HEK293 (cell line): ENCODE data around the gene OR1D5.

Experiments used
- CTCF ChIA-PET: fragments of 350-600 bp; formaldehyde crosslinking; extraction: SDS; loops from one replicate; lab custom pipeline; 2021; ENCODE audit warnings: antibody characterized with exemption; lab: Yijun Ruan, JAX
- POLR2A ChIA-PET: fragments of 300-600 bp; formaldehyde crosslinking; extraction: SDS; loops from one replicate; lab custom pipeline; 2020; ENCODE audit warnings: antibody characterized with exemption, inconsistent platforms; lab: Yijun Ruan, JAX
- H3K27ac ChIP-seq: fragments of 200-500 bp; sonication (Bioruptor generic); 2 replicates; pipeline ENCODE4 v1.5.1; 2014; ENCODE audit warnings: low read depth, low read length, control low read depth, inconsistent platforms; ENCODE audit errors: extremely low read depth
- H3K36me3 ChIP-seq, 2 experiments: fragments of 200-500 bp in 1 of 2; sonication (Bioruptor generic) in 1 of 2; 1 replicate in 1 of 2; 2 replicates in 1 of 2; pipeline ENCODE4 v1.5.1; 2014 to 2017; ENCODE audit warnings: inconsistent platforms in 2 of 2, low read length in 2 of 2; ENCODE audit not compliant: control insufficient read depth in 2 of 2, insufficient read depth in 1 of 2
- H3K4me1 ChIP-seq: fragments of 200-500 bp; sonication (Bioruptor generic); 2 replicates; pipeline ENCODE4 v1.5.1; 2014; ENCODE audit warnings: mild to moderate bottlenecking, low read length, inconsistent platforms; ENCODE audit not compliant: control insufficient read depth, insufficient read depth
- H3K4me3 ChIP-seq: 2 replicates; pipeline ENCODE4 v1.5.1; 2011; ENCODE audit warnings: low read depth, mild to moderate bottlenecking, control low read depth, low read length, moderate library complexity
- H3K9me3 ChIP-seq: fragments of 200-500 bp; sonication (Bioruptor generic); 2 replicates; pipeline ENCODE4 v1.5.1; 2014; ENCODE audit warnings: low read depth, low read length, inconsistent platforms; ENCODE audit not compliant: control insufficient read depth, insufficient read depth
- HOXD13 ChIP-seq: sonication (generic); formaldehyde crosslinking; IDR thresholded peaks from 2 replicates; pipeline ENCODE4 v1.8.0; 2022; ENCODE audit warnings: missing genetic modification reagents, borderline replicate concordance
- ZFP69B ChIP-seq: fragments of 450-650 bp; formaldehyde crosslinking; IDR thresholded peaks from 2 replicates; pipeline ENCODE4 v1.5.1; 2016; ENCODE audit warnings: missing biosample characterization, missing genetic modification characterization
- ZNF138 ChIP-seq: fragments of 450-650 bp; formaldehyde crosslinking; IDR thresholded peaks from 2 replicates; pipeline ENCODE4 v1.5.1; 2016; ENCODE audit warnings: missing biosample characterization, missing genetic modification characterization, borderline replicate concordance
- ZNF140 ChIP-seq: fragments of 450-650 bp; formaldehyde crosslinking; IDR thresholded peaks from 2 replicates; pipeline ENCODE4 v1.5.1; 2016; ENCODE audit warnings: missing biosample characterization, missing genetic modification characterization
- ZNF174 ChIP-seq: fragments of 450-650 bp; formaldehyde crosslinking; IDR thresholded peaks from 2 replicates; pipeline ENCODE4 v1.5.0; 2017; ENCODE audit warnings: missing biosample characterization, mild to moderate bottlenecking, missing genetic modification characterization
- ZNF302 ChIP-seq: fragments of 450-650 bp; formaldehyde crosslinking; IDR thresholded peaks from 2 replicates; pipeline ENCODE4 v1.5.1; 2016; ENCODE audit warnings: missing biosample characterization, missing genetic modification characterization, low read depth
- ZNF501 ChIP-seq: fragments of 450-650 bp; formaldehyde crosslinking; IDR thresholded peaks from 2 replicates; pipeline ENCODE4 v1.5.1; 2016; ENCODE audit warnings: missing biosample characterization, missing genetic modification characterization
- ZNF560 ChIP-seq: fragments of 450-650 bp; formaldehyde crosslinking; IDR thresholded peaks from 2 replicates; pipeline ENCODE4 v1.5.1; 2017; ENCODE audit warnings: missing biosample characterization, missing genetic modification characterization, borderline replicate concordance
- TF ChIP-seq, protein P1 (sequence below): fragments of 450-650 bp; formaldehyde crosslinking; IDR thresholded peaks from 2 replicates; pipeline ENCODE4 v1.5.1; 2016; ENCODE audit warnings: missing biosample characterization, missing genetic modification characterization
- TF ChIP-seq, protein P2 (sequence below): fragments of 450-650 bp; formaldehyde crosslinking; IDR thresholded peaks from 2 replicates; pipeline ENCODE4 v1.5.1; 2017; ENCODE audit warnings: missing biosample characterization, missing genetic modification characterization

Gene OR1D5

DNA sequence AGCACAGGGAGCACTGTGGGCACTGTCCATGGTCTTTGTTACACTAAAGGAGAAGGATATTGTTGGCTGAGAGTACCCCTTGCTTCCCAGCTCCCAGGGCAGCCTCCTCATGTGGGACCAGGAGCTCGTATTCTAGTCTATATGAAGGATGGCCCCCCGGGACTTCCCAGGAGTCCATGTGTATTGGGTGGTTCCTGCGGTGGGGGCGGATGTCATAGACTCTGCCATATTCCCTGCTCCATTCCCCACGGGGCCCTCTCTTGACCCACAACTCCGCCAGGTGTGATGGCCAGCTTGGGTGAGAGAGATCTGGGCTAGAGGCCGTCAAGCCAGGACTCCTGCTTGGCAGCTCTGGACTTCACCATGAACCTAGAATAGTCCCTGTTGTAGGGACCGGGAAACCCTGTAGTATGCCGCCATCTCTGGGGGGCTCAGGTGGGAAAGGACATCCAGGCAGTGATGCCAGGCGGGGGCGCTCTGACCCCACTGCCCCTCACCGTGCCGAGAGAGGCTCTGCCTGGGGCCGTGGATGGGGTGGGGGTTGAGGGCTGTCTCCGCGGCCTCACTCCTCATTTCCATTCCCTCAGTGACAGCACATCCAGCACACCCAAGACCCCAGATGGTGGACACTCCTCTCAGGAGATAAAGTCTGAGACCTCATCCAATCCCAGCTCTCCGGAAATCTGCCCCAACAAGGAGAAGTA, 37.8 kb downstream of the OR1D5 start:
- POLR2A ChIA-PET, result no interaction called here
- no peaks in the 10 kb centered on the region for H3K4me1 ChIP-seq
- H3K36me3 ChIP-seq, result peaks cover 14 to 50% of the 10 kb centered on the region in 2 experiments
- TF ChIP-seq, protein P1, sequence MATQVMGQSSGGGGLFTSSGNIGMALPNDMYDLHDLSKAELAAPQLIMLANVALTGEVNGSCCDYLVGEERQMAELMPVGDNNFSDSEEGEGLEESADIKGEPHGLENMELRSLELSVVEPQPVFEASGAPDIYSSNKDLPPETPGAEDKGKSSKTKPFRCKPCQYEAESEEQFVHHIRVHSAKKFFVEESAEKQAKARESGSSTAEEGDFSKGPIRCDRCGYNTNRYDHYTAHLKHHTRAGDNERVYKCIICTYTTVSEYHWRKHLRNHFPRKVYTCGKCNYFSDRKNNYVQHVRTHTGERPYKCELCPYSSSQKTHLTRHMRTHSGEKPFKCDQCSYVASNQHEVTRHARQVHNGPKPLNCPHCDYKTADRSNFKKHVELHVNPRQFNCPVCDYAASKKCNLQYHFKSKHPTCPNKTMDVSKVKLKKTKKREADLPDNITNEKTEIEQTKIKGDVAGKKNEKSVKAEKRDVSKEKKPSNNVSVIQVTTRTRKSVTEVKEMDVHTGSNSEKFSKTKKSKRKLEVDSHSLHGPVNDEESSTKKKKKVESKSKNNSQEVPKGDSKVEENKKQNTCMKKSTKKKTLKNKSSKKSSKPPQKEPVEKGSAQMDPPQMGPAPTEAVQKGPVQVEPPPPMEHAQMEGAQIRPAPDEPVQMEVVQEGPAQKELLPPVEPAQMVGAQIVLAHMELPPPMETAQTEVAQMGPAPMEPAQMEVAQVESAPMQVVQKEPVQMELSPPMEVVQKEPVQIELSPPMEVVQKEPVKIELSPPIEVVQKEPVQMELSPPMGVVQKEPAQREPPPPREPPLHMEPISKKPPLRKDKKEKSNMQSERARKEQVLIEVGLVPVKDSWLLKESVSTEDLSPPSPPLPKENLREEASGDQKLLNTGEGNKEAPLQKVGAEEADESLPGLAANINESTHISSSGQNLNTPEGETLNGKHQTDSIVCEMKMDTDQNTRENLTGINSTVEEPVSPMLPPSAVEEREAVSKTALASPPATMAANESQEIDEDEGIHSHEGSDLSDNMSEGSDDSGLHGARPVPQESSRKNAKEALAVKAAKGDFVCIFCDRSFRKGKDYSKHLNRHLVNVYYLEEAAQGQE (tag by site-specific recombination), result peak; percentile 51; the same call in 1 of the 2 replicates
- TF ChIP-seq ZNF138 (tag by site-specific recombination), result no peak
- TF ChIP-seq, all 188 proteins: peak for 1
- Histone ChIP-seq H3K4me3 (no peak overlapping the region), H3K9me3 (no peaks in the 10 kb centered on the region; the same call in none of the 2 replicates), H3K27ac (no peak overlapping the region)
- CTCF ChIA-PET, result interaction anchor here (0.5 to 1.2 kb wide), 3 partner anchors 12 to 18 kb away, joined by 3 to 4 read pairs (median 3); no protein-coding TSS in a partner anchor

- CTCF ChIA-PET, result no interaction called here
These were observed 39.1 kb downstream of the OR1D5 start for GRCh38 chr17:3024346-3024745.

DNA sequence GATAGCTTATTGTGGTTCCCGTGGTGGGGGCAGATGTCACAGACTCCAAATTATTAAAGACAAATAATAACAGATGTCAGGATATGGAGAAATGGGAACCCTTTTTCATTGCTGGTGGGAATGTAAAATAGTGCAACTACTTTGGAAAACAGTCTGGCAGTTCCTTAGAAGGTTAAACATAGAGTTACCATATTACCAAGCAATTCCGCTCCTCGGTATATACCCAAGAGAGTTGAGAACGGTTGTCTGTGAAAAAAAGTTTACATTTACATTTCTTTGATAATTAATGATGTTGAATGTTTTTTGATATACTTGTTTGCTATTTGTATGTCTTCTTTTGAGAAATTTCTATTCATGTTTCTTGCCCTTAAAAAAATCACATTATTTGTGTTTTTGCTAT, 41.2 kb downstream of the OR1D5 start:
- Histone ChIP-seq H3K4me1 (no peaks in the 10 kb centered on the region), H3K4me3 (no peak overlapping the region), H3K36me3 (peaks cover 14 to 47% of the 10 kb centered on the region in 2 experiments), H3K9me3 (no peaks in the 10 kb centered on the region; the same call in none of the 2 replicates), H3K27ac (no peak overlapping the region)
- ChIA-PET POLR2A (no interaction called here), CTCF (interaction anchor here (1.2 kb wide), 1 partner anchor 235 kb away, joined by 5 read pairs; no protein-coding TSS in a partner anchor)
- TF ChIP-seq ZNF140 (tag by site-specific recombination) (peak; percentile 99), HOXD13 (CRISPR knock-in tag) (no peak)

More at GRCh38 chr17:3024346-3024745, 39.1 kb downstream of the OR1D5 start:
- Histone ChIP-seq H3K4me3 (no peak overlapping the region), H3K27ac (no peak overlapping the region), H3K4me1 (no peaks in the 10 kb centered on the region), H3K36me3 (peaks cover 14 to 52% of the 10 kb centered on the region in 2 experiments), H3K9me3 (no peaks in the 10 kb centered on the region; the same call in none of the 2 replicates)
- TF ChIP-seq ZNF140 (tag by site-specific recombination) (peak; percentile 96), ZNF174 (tag by site-specific recombination) (no peak)
- POLR2A ChIA-PET, result no interaction called here

DNA sequence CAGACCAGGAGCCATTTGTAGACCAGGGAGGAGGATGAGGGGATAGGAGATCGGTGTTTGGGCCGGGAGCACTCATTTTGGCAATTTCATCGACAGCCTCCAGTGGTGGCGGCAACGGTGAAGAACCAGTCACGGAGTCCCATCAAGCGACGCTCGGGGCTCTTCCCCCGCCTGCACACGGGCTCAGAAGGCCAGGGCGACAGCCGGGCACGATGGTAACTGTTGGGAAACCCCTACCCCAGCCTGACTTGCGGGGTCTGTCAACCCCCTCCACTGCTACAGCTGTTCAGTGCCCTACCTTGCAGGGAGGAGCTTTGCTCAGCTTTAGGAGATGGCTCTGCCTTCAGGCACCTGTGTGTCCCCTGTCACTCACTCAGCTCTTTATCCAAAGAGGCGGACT, 43.0 kb downstream of the OR1D5 start:
- Histone ChIP-seq H3K4me3 (no peak overlapping the region), H3K4me1 (no peaks in the 10 kb centered on the region), H3K27ac (no peak overlapping the region), H3K9me3 (no peaks in the 10 kb centered on the region; the same call in none of the 2 replicates), H3K36me3 (peaks cover 14 to 44% of the 10 kb centered on the region in 2 experiments)
- POLR2A ChIA-PET, result no interaction called here
- TF ChIP-seq ZNF560 (no peak), ZNF501 (tag by site-specific recombination) (no peak), ZNF302 (tag by site-specific recombination) (no peak)
- CTCF ChIA-PET, result interaction anchor here (0.5 kb wide), 1 partner anchor 663 kb away, joined by 3 read pairs; no protein-coding TSS in a partner anchor

DNA sequence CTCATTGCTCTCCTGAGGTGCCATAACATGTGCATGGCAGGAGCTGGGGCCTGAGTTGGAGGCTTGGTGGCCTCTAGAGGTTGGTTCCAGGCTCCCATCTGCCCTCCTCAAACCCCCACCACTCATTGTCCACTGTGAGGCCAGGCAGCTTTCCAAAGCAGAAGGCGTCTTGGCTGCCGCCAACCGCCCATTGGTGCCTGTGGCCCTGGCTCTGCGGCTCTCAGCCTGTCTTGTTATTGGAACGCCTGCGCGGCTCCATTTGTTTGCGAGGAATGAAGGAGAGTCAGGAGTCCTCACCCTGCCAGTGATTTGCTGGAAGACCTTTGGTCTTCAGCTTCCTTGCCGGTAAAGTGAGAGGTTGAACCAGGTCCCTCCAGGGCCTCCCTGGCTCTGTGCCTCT, 43.6 kb downstream of the OR1D5 start:
- no peak overlapping the region for H3K4me3 ChIP-seq
- no peaks in the 10 kb centered on the region for H3K4me1 ChIP-seq
- no peaks in the 10 kb centered on the region; the same call in none of the 2 replicates for H3K9me3 ChIP-seq
- ChIA-PET CTCF (interaction anchor here (1.0 to 1.4 kb wide), 2 partner anchors 167 to 171 kb away, joined by 3 to 5 read pairs; no protein-coding TSS in a partner anchor), POLR2A (interaction anchor here (0.6 kb wide), 1 partner anchor 474 kb away, joined by 4 read pairs; no protein-coding TSS in a partner anchor)
- H3K36me3 ChIP-seq, result peaks cover 14 to 44% of the 10 kb centered on the region in 2 experiments
- TF ChIP-seq, protein P2, sequence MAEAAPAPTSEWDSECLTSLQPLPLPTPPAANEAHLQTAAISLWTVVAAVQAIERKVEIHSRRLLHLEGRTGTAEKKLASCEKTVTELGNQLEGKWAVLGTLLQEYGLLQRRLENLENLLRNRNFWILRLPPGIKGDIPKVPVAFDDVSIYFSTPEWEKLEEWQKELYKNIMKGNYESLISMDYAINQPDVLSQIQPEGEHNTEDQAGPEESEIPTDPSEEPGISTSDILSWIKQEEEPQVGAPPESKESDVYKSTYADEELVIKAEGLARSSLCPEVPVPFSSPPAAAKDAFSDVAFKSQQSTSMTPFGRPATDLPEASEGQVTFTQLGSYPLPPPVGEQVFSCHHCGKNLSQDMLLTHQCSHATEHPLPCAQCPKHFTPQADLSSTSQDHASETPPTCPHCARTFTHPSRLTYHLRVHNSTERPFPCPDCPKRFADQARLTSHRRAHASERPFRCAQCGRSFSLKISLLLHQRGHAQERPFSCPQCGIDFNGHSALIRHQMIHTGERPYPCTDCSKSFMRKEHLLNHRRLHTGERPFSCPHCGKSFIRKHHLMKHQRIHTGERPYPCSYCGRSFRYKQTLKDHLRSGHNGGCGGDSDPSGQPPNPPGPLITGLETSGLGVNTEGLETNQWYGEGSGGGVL (tag by site-specific recombination), result no peak
- no peak for TF ChIP-seq ZFP69B (tag by site-specific recombination)
- H3K27ac ChIP-seq, result no peak overlapping the region
